GM18511 (cell line): ENCODE results near the gene CTNNA2.

Experiments
- ATAC-seq: cut with Tn5 transposase; IDR thresholded peaks from one replicate; pipeline ENCODE4 v1.9.1; 2021; ENCODE audit warnings: mild to moderate bottlenecking, moderate library complexity; ENCODE audit not compliant: unreplicated experiment

Gene CTNNA2

DNA sequence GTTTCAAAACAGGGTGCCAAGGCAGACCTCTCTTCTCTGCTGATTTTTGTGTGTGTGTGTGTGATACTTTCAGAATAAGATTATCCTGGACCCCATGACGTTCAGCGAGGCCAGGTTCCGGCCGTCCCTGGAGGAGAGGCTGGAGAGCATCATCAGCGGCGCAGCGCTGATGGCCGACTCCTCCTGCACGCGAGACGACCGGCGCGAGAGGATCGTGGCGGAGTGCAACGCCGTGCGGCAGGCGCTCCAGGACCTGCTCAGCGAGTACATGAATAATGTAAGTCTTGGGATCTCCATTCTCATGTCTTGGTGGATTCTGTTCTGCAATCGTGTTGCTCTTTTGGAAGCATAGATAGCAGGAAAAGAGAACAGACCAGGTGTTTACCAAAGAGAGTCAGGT lies 396.7 kb downstream of the CTNNA2 start:
- ATAC-seq, result no peak

DNA sequence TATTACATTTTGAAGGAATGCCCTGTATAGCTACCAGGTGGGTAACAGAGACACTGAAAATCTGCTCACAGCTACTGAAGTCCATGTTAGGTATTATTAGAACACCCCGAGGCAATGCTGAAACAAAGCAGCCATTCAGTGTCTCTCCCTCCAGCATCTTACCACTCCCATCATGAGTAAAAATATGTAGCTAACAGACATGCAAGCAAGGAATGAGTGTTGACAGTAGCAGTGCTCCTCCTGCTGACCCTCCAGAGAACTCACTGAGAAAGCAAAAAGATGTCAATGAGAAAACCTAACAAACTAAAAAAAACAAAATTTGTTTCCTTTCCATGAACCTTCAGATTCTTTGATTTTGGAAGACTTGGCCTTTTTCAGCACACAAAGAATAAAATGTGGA lies 397.8 kb downstream of the CTNNA2 start:
- ATAC-seq, result no peak

DNA sequence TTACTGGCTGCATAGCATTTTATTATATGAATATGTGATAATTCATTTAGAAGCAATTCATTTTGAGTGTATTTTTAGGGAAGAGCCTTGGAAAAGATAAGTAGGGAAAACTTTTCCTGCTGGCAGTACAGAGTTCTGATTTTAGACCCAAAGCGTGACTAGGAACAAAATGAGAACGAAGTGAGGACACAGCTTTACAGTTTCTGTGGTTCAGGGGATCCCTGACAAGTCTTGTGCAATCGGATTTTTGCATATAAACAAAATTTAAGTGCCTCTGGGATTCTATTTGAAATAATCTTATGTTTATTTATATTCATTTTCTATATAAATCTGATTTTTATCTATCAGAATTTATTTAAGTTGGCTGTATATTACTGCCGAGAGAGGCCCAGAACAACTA lies 402.6 kb downstream of the CTNNA2 start:
- no peak for ATAC-seq

DNA sequence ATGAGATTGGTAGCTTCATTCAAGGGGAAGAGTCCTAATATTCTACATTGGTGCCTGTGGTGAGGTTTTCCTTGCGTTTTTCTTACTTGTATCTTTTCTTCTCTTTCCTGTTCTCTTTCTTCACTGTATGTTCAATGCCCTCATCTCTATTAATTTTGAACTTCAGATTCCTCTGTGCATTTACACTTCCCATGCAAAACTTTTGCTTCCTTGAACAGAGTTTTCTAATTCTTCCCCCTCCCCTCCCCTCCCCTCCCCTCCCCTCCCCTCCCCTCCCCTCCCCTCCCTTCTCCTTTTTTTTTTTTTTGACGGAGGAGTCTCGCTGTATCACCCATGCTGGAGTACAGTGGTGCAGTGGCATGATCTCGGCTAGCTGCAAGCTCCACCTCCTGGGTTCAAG lies 403.4 kb downstream of the CTNNA2 start:
- ATAC-seq, result no peak

DNA sequence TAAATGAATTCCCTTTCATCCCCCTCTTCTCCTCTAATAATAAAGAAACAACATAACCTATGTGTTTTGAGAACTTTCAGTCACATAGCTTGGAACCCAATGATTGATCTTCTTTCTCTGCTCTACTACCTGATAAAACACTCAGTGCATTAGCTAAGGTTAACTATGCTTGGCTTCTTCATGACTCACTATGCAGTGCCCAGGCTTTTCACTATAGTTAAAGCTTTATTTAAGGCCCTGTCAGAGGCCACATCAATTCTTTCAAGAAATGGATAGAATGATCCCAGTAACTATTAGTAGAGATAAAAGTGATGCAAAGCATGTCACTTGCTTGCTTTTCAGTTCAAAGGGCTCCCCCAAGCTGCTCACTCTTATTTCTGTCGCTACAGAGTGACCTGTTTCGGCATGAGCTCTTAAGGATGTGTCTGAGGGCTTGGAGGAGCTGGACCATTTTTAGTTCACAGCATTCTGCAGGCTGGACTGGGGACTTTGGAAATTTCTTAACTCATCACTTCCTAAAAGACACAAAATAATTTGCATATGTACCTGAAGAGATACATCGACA lies 407.7 kb downstream of the CTNNA2 start:
- ATAC-seq, result no peak

DNA sequence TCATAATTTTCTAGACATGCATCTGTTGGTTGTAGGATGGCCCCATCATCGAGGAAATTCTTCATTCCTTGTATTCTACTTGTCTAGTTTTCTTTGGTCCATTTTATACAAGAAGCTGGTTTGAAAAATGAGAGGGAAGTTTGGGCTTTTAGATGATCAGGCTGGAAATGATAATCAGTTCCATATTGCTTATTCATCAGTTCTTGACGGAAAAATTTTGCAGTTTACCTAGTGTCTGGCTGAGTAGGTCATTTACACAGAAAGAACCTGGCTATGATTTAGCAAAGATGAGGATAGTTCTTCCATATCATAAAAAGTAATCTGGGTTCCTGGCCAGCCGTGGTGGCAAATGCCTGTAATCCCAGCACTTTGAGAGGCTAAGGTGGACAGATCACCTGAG lies 416.8 kb downstream of the CTNNA2 start:
- no peak for ATAC-seq

DNA sequence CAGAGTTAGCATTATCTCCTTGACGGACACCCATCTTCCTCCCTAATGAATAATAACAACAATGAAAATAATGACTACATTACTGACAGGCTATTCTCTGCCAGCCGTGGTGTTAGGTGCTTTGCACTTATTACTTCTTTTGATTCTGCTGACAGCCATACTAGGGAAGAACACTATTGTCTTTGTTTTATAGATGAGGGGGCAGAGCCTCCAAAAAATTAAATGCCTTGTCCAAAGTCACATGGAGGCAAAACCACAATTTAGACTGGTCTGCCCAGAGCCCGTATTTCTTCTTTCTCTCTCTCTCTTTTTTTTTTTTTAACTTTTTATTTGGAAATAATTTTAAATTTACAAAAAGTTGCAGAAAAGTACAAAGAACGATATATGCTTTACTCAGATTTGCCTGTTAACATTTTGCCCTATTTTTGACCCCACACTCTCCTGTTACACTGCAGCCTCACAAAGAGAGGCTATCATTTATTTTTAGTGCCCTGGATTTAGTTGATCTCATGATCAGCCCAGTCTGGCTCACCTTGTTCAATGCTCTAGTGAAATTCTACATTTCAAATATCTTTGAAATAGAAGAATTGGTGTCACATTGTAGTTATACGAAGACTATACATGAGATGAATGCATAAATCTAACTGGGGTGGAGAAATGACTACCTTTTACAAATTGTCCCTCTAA lies 422.3 kb downstream of the CTNNA2 start:
- ATAC-seq, result no peak

DNA sequence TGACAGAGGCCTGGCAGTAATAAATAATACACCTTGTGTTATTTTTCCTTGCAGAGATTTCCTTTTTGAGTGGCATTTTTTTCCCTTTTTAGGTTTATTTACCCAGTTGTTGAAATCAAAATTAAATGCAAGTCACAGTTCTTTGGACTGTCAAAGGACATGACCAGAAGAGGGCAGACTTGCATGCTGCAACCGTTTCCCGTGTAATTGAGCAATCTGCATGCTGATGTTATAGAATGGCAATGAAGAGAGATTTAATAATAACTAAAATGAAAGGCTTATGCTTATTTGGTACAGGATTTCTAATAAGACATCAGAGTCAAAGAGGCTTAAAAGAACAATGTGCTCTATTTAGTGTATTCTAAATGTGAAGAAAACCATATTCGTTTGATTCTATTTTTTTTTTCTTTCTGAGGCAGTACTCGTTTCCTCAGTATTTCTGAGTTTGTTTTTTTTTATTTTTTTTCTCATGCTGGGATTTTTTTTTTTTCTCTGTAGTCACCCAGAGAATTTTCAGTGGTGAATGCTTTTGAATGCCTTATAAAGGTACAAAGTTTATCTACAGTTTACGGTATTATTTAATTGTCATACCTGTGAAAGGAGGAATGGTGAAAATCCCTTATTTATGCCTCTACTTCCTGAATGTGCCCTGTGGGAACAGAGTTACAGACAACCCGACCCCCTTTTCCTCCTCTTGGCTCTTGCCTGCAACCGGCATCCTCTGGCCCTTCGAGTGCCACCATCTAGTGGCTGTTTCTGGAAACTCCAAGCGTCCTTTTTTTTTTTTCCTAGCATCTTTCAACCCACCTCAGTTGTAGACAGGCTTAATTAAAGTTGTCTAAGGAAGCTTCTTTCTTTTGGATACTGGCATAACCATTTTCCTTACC lies 423.2 kb downstream of the CTNNA2 start:
- peak; percentile 78 for ATAC-seq

DNA sequence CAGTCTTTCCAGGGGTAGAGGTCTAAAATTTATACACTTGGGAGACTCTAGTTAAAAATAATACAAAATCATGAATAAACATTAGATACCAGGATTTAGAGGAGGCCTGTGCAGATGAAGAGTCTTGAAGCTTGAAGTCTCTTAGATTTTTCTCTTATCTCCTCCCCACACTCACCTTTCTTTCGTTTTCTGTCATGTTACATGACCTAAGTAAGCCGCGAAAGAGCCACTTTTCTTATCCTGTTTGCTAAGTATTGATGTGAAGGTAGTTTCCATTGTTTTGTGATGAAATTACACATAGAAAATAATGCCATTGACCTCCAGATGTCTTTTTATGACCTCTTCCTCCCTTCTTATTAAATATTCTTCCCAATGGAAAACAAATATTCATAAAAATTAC lies 423.9 kb downstream of the CTNNA2 start:
- no peak for ATAC-seq

DNA sequence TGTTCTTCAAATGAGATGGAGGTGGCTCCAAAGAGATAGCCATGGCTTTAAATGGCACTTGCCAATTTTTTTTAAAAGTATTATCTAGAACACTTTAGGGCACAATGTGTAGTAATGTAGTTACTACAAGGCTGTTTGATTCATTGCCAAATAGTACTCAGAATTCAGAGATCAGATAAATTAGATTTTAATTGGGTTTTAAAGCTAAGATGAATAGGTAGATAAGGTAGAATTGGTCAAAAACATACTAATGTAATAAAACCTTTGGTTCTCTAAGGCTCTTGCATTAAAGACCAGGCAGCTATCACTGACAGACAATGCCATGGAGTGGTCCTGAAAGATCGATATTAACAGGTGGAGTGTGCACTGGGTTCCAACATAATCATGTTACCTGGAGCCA lies 425.8 kb downstream of the CTNNA2 start:
- ATAC-seq, result no peak

DNA sequence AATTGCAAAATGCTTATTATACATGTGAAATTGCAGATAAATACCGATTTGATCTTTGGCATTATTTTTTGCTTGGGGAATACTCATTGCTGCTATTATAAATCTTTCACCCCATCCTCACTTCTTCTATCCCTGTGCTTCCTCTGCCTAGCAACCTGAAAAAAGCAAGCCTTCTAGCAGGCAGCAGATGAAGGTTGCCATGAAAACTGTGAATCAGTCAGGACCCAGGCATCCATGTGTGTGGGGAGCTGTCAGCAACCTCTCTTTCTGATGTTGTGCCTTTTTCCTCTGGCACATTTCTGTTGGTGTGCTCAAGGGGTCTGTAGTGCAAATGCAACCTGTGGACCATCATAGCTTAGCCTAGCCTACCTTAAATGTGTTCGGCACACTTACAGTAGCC lies 427.5 kb downstream of the CTNNA2 start:
- no peak for ATAC-seq

DNA sequence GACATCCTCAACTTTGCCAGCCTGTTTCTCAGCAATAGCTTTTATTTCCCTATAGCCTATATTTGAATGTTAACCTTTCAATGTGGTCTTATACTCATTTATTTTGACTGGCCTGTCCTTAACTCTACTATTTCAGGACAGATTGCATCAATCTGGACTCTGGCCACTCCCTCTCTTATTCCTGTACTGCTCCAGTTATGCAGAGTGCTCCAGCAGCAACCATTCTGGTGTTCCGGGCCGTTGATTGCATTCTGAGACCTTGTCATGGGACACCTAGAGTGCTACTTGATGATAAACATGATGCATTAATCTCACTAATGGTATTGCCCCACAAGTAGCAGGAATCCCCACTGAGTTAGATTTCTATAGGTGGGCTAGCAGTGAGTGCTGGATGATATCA lies 428.3 kb downstream of the CTNNA2 start:
- ATAC-seq, result no peak

DNA sequence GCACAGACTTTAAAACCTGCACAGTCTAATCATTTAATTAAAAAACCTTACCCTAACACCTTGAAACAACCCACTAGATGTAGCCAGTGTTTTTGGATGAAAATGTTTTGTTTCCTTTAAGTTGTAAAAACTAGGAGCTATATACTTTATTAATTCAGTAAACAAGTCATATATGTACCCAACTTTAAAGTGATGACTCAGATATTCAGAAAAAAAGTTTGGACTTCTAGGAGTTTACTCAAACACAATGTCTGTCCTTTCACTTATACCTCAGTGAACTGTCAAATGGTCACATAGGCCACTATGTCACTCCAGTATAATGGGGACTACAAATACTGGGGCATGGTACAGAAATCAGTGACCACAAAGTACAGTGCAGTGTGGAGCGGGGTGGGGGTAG lies 431.4 kb downstream of the CTNNA2 start:
- ATAC-seq, result no peak

DNA sequence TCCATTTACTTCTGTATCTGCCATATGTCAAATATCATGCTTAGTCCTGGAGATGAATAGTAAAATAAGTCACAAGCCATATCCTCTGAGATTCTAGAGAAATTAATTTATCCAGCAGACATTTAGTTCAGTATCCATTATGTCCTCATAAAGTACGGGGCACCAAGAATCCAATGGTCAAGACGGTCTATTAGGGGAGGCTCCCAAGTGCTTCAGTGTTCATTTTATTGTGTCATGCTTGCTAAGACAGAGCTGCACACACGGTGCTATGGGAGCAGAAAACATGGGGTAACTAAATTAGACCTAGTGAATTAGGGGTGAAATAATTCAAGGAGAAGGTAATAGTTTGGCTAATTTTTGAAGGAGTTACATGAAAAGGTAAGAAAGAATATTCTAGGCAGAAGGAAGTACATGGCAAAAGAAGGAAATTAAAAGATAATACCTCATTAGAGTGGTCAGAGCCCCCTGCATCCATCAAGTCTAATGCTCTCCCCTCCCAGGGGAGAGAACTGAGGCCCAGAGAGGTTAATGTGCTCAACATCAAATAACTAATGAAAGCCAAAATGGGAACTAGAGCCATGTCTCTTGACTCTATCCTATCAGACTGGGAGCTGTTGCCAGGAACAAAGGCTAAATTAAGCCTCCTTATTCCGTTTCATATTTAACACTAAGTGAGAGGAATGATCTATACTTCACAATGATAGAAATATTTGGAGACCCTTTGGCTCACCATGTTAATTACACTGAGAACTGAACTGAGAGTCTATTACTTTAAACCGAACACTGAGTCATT lies 433.0 kb downstream of the CTNNA2 start:
- ATAC-seq, result no peak

DNA sequence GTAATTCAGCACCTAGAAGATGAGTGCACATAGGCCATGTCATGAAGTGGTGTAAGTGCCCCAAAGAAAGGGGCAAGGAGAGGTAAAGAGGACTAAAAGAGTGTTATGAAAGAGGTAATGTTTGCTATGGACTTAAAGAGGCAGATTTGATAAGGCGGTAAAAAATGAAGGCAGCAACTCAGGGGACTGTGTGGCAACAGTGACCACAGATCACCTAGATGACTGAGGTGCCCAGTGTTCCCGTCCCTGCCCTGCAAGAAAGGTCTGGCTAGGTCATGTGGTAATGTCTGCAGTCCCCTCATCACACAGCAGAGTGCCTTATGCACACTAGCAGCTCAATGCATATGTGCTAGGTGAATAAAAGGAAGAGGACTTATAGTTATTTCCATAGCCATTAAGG lies 434.9 kb downstream of the CTNNA2 start:
- ATAC-seq, result no peak

DNA sequence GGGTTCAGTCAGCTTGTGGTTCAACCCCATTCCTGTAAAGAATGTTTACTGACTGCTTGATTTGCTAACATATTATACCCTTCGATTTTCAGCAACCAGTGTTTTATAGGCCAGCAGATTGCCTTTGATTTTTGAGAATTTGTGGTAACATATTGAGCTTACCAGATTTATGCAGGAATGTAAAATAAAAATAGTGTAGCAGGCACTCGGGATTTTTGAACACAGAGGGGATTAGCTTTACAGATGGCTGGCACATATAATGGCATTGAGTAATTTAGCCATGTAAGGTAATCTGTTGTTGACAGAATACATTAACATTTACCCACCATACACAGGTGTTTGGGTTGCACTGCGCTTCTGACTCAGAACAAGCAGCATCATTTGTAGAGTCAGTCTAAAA lies 437.7 kb downstream of the CTNNA2 start:
- ATAC-seq, result no peak

DNA sequence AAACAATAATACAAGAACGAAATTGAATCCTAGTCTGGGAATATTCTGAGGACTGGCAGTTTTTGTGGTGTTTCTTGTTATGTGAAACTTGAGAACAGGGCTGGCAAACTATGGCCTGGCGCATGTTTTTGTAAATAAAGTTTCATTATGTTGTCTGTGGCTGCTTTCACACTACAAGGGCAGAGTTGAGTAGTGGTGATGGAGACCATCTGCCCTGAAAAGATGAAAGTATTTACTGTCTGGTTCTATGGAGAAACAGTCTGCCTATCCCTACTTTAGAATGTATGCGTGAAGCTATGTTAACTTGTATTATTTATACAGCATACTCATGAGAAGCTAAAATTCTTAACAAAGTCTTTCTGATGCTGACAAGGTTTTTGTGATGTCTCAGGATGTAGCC lies 439.8 kb downstream of the CTNNA2 start:
- no peak for ATAC-seq

DNA sequence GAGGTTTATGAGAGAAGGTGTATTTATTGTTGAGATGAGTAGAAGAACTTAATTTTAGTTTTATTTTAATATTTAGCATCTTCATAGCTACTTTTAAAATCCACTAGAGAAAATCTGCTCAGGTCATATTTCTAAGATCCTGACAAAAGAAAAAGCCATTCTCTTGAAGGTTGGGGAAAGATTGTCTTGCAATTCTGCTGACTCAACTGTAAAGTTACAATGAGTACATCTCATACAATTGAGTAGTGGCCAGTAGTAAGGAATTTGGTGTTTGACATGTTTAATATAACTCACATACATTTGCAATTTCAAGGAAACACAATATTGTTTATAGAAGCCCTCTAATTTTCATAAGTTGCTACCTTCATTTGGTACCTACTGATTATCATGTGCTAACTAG lies 447.2 kb downstream of the CTNNA2 start:
- ATAC-seq, result no peak

DNA sequence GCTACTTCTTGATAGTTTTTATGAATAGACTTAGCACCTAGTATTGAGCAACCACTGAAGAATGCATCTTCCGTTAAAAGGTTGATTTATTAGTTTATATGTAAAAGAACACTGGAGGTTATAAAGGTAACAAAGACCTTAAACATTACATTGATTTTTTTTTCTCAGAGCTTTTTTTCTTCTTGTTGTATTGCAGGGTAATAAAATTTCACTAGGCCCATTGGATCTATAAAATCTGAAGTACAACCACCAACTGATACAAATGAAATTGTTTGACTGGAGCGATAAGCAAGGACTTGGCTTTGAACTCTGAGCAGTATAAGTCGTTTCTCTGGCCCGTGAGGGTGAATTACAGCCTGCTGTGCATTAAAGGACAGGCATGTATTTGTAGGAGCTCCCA lies 447.7 kb downstream of the CTNNA2 start:
- ATAC-seq, result no peak

DNA sequence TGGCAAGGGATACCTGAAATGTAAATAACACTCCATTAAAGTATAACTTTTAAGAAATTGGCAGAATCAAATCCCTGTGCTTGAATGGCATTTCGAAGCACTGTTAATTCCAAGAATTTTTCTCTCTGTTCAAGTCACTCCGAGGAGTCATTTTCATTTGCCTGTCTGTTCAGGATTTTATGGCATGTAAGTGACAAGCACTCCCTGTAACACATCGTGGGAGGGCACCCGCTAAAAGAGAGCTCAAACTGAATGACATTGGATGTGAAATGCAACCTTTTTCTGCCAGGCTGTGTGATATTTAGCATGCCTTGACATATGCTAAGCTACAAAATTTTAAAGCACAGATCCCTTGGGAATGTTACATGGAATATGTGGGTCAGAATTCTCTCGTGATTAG lies 452.1 kb downstream of the CTNNA2 start:
- no peak for ATAC-seq

DNA sequence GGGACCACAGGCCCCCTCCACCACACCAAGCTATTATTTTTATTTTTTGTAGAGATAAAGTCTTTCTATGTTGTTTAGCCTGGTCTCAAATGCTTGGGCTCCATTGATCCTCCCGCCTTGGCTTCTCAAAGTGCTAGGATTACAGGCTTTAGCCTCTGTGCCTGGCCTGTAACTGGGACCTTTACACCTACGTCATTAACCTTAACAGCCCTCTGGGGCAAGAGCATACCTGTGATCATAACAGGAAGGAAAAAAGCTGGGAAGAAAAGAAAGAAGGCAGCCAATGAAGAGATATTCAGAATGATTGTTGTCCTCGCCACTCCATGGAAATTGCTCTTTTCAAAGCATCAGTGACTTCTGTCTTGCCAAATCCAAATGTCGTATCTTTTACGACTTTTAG lies 453.5 kb downstream of the CTNNA2 start:
- ATAC-seq, result no peak
